ENCODE measurements around the gene ARMC7.

GRCh38 chr17:75115555-75115954 is 5.8 kb downstream of the ARMC7 start:
- TF ChIP-seq CTCF (conservative IDR thresholded peaks at IDR 0.05) (no peak), EZH2 (IDR thresholded peaks at IDR 0.05; ENCODE audit: low read depth) (no peak)
